ENCODE results near the gene AP3D1.
"Not testable (repeated sequence)": the region's sequence is repeated elsewhere in the genome, so short reads cannot be mapped to it uniquely, and the experiment has no call there.

AP3D1 gene

DNA sequence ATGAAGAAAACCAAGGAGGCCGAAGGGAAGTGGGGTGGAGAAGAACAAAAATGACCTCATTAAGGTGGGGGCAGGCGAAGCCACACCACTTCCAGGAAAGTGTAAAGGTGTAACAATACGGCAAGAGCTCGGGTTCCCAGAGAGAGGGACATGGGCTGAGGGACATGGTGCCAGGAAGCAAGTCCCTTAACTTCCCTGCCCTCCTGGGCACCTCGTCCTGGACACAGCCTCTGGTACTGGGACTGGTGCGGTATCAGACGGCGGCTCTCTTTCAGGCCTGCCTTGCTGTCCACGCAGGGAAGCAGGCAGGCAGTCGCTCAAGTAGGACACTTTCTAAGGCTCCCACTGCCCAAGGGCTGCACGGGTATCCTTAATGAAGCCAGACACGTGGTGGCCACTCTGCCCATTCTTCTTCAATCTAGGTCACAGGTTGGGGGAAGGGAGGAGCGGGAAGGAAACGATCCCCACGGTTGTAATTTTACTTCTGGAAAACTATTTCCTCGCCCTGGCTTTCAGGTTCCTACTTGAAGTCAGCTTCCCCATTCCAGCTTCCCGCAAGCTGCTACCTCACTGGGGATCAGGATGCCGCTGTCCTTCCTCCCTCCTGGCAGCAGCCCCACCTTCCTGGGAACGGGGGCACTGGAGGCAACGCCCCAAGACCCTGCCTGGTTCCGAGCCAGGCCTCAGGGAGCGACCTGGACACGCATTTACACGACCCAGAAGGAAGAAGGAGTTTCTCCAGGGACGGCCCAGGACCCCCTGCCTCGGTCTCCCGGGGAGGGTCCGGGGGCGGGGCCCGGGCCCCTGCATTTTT lies 1.2 kb downstream of the AP3D1 start:
- DNase-seq: no peak

DNA sequence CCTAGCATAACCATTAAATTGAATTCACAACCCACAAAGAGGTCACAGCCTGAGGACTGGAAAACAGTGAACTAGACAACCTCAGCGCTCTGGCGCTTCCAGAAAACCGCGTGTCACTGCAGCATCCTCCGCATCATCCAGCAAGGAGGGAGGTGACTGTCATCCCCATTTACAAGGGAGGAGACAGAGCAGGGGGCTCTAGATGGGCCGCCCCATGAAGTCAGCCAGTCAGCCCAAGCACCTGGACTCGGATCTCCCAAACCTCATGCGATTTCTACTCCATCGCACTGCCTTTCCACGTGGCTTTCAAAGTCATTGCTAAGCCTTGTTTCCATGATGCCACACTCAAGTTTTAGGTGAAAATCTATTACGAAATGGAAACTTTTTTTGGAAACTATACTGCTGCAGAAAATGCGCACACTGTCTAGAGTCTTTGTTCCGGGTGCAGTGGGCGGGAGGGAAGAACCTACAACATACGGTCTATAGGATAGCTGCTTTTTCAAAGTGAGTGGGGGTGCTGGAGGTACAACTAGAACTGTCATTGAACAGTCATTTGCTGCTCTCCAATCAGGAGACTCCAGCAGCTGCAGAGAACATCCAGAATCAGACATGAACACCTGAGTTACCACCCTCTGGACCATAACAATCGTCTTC lies 2.8 kb downstream of the AP3D1 start:
- DNase-seq: peak; percentile 63

DNA sequence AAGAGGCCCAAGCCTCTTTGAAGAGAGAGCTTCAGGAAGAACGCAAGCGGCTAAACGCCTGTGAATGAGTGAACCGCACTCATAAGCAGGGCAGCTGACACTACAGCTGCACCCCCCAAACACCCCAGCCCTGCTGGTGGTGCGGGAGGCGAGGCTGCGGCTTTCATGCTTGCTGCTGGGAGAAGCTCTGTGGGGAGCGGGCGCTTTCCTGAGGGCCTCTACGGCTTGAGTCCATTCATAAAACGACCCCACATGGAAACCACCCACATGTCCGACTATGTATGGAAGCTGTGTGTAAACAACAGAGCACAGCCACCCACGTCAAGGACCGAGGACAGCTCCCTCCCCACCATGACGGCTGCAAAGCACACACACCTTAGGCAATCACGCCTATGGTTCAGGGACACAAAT lies 5.5 kb downstream of the AP3D1 start:
- no peak for DNase-seq

GRCh38 chr19:2144190-2144589 lies 7.2 kb downstream of the AP3D1 start:
- no peak for DNase-seq

- no peak for DNase-seq
These were observed 9.1 kb downstream of the AP3D1 start for GRCh38 chr19:2142173-2142829.

GRCh38 chr19:2140138-2140569 lies 11.2 kb downstream of the AP3D1 start:
- DNase-seq: no peak

GRCh38 chr19:2139385-2140137 lies 11.8 kb downstream of the AP3D1 start:
- no peak for DNase-seq

GRCh38 chr19:2138061-2138728 lies 13.2 kb downstream of the AP3D1 start:
- DNase-seq: no peak

DNA sequence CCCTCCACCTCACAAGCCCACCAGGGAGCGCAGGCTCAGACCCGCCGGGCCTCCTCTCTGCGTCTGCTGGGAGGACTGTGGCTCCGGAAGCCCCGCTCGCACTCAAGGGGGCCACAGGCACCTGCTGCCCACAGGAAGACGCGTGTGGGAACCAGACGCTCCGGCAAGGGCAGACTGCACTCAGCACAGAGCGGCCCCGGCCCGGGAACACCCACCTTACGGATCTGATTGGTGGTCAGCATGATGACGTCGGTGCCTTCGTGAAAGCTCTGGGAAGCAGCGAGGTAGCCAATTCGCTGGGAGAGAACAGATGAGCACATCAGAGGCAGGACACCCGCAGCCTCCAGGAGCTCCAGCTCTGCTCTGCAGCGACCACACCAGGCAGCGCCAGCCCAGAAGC lies 14.6 kb downstream of the AP3D1 start:
- DNase-seq: no peak

DNA sequence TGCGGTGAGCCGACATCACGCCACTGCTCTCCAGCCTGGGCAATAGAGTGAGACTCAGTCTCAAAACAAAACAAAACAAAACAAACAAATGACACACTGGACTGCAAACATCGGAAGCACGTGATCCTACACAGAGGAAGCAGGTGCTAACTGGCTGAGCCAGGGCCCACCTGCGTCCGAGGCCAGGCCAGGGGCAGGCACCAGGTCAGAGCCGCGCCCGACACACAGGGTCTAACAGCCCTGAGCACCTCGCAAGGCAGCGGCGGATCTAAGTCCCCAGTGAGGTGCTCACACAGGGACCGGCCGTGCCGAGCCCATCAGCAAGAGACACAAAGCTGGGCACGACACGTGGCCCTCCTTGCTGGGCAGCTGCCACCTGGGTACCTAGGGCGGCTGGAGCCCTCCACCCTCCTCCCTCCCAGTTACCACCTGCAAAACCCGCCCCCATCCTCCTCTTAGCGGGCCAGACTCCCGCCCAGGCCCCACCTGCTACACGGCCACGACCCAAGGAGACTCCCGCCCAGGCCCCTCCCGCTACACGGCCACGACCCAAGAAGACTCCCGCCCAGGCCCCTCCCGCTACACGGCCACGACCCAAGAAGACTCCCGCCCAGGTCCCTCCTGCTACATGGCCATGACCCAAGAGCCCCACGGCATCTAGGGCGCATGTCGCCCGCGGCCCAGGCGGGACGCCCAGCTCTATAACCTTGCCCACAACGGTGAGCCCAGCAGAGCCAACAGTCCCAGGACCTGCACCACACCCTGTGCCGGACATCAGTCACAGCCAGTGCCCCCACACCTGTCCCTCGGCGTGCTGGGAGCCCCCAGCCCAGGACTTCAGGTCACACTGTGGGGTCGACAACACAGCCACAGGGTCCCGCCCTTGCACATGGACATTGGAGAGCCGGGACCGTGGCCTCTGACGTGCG lies 15.6 kb downstream of the AP3D1 start:
- no peak for DNase-seq

GRCh38 chr19:2132731-2133490 lies 18.5 kb downstream of the AP3D1 start:
- DNase-seq: no peak

GRCh38 chr19:2132191-2132590 lies 19.2 kb downstream of the AP3D1 start:
- no peak for DNase-seq

DNA sequence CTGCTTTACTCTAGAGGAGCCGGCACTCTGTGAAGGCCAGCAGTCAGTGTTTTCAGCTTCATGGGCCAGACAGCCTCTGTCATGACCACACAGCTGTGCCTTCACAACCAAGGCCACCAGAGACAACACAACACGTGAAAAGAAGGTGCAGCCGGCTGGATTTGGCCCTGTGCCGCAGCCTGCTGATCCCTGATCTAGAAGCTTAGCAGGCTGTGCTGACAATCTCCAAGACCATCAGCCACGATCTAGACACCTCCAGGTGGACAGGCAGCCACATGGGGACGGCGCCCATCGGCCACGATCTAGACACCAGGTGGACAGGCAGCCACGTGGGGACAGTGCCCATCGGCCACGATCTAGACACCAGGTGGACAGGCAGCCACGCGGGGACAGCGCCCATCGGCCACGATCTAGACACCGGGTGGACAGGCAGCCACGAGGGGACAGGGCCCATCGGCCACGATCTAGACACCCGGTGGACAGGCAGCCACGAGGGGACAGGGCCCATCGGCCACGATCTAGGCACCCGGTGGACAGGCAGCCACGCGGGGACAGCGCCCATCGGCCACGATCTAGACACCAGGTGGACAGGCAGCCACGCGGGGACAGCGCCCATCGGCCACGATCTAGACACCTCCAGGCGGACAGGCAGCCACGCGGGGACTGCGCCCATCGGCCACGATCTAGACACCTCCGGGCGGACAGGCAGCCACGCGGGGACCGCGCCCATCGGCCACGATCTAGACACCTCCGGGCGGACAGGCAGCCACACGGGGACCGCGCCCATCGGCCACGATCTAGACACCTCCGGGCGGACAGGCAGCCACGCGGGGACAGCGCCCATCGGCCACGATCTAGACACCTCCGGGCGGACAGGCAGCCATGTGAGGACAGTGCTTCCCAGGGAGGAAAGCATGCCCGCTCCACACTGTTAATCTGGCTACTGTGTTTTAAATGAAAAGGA lies 20.1 kb downstream of the AP3D1 start:
- DNase-seq: not testable (repeated sequence)

- no peak for DNase-seq
These were observed 21.2 kb downstream of the AP3D1 start for GRCh38 chr19:2129892-2130770.

GRCh38 chr19:2129486-2129885 lies 21.9 kb downstream of the AP3D1 start:
- no peak for DNase-seq

GRCh38 chr19:2129022-2129421 lies 22.3 kb downstream of the AP3D1 start:
- DNase-seq: no peak

- not testable (repeated sequence) for DNase-seq
These were observed 23.1 kb downstream of the AP3D1 start for GRCh38 chr19:2128252-2128651.

- no peak for DNase-seq
These were observed 23.6 kb downstream of the AP3D1 start for GRCh38 chr19:2127758-2128157.
